Measurements from ENCODE around the gene FAIM.
A peak's percentile ranks its signal among the peaks of the same experiment; 100 is the strongest.

The FAIM gene

GRCh38 chr3:138681463-138682220 lies 73.1 kb downstream of the FAIM start:
- peak; percentile 47 for DNase-seq

- no peak for DNase-seq
Measured at GRCh38 chr3:138682648-138683047, 74.1 kb downstream of the FAIM start.

Data from GF-D8 (cell line).